ENCODE data around the gene SPNS3. TPM values are rescaled to one million over a fixed set of nuclear protein-coding genes. Genes with fewer than 3 reads are reported as not detected.

Gene SPNS3
- polyA plus RNA-seq, 1 donor from 2014 or later, result not detected

DNA sequence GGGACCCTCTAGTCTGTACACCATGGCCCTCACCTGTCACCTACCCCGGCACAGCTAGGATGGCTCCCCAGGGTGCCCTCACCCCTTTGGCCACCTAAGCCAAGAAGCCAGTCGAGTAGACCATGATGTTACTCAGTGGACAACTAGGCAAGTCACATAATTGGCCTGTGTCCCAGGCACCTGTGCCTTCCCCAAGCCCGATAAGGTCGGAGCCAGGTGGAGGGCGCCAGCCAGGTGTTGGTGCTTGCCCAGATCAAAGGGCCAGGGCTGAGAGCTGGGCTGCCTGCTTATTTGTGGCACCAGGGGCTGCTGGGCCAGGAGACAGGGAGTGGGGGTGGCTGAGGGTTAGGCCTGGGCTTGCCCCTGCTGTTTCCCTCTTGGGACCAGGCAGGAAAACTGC, 81.8 kb downstream of the SPNS3 start:
- no peaks in the 10 kb centered on the region for H3K9me3 ChIP-seq (ENCODE audit: low read length)
- H3K27ac ChIP-seq (ENCODE audit: low read length), result no peak overlapping the region
- H3K79me2 ChIP-seq (replicated peaks; ENCODE audit: insufficient read depth, low read length), result no peaks in the 10 kb centered on the region
- H3K4me3 ChIP-seq (ENCODE audit: low read length), result no peak overlapping the region
- H3K27me3 ChIP-seq (ENCODE audit: insufficient read depth, low read depth, low read length), result no peaks in the 10 kb centered on the region
- H4K20me1 ChIP-seq (ENCODE audit: insufficient read depth), result no peaks in the 10 kb centered on the region
- TF ChIP-seq TAF1 (IDR thresholded peaks at IDR 0.05; ENCODE audit: low read depth) (no peak), EP300 (conservative IDR thresholded peaks at IDR 0.05; ENCODE audit: poor library complexity, severe bottlenecking) (no peak), EZH2 (IDR thresholded peaks at IDR 0.05; ENCODE audit: borderline replicate concordance, insufficient read depth, low read length, poor library complexity, severe bottlenecking) (no peak), MXI1 (conservative IDR thresholded peaks at IDR 0.05; ENCODE audit: poor library complexity, severe bottlenecking) (no peak), RAD21 (conservative IDR thresholded peaks at IDR 0.05) (no peak), SMC3 (conservative IDR thresholded peaks at IDR 0.05; ENCODE audit: poor library complexity) (no peak), POLR2AphosphoS5 (IDR thresholded peaks at IDR 0.05) (no peak), CTCF (IDR thresholded peaks at IDR 0.05; ENCODE audit: poor library complexity, severe bottlenecking) (no peak)
- TF ChIP-seq, protein P1, sequence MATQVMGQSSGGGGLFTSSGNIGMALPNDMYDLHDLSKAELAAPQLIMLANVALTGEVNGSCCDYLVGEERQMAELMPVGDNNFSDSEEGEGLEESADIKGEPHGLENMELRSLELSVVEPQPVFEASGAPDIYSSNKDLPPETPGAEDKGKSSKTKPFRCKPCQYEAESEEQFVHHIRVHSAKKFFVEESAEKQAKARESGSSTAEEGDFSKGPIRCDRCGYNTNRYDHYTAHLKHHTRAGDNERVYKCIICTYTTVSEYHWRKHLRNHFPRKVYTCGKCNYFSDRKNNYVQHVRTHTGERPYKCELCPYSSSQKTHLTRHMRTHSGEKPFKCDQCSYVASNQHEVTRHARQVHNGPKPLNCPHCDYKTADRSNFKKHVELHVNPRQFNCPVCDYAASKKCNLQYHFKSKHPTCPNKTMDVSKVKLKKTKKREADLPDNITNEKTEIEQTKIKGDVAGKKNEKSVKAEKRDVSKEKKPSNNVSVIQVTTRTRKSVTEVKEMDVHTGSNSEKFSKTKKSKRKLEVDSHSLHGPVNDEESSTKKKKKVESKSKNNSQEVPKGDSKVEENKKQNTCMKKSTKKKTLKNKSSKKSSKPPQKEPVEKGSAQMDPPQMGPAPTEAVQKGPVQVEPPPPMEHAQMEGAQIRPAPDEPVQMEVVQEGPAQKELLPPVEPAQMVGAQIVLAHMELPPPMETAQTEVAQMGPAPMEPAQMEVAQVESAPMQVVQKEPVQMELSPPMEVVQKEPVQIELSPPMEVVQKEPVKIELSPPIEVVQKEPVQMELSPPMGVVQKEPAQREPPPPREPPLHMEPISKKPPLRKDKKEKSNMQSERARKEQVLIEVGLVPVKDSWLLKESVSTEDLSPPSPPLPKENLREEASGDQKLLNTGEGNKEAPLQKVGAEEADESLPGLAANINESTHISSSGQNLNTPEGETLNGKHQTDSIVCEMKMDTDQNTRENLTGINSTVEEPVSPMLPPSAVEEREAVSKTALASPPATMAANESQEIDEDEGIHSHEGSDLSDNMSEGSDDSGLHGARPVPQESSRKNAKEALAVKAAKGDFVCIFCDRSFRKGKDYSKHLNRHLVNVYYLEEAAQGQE (IDR thresholded peaks at IDR 0.05; ENCODE audit: borderline replicate concordance), result no peak
- H3F3A ChIP-seq (ENCODE audit: insufficient read depth, low read length, poor library complexity, severe bottlenecking), result no peaks in the 10 kb centered on the region
- H3K9me2 ChIP-seq (ENCODE audit: insufficient read depth, low read length), result no peaks in the 10 kb centered on the region
- H2AFZ ChIP-seq (ENCODE audit: low read depth, low read length), result no peak overlapping the region
- no peak overlapping the region for H3K4me2 ChIP-seq (ENCODE audit: low read length)
- H3K36me3 ChIP-seq (ENCODE audit: insufficient read depth, low read length), result no peaks in the 10 kb centered on the region
- H3K9ac ChIP-seq (ENCODE audit: low read length), result no peak overlapping the region

DNA sequence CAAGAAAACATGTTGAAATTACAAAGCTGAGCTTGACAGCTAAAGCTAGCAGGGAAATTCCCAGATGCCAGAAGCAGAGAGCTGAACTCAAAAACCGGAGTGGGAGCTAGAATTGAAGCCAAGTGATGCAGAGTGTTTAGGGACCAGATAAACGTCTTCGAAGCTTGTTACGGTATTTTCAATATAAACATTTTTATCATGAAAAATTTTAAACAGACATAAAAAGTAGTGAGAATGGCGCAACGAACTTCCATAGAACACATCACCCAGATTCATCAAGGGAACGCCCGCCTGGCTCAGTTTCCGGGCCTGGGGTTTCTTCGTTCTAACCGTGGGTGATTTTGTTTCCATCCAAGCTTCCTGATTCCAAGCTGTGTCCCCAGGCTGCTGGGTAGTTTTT, 83.0 kb downstream of the SPNS3 start:
- Histone ChIP-seq H3K79me2 (replicated peaks; ENCODE audit: insufficient read depth, low read length) (no peaks in the 10 kb centered on the region), H3K27ac (ENCODE audit: low read length) (no peak overlapping the region), H3K4me3 (ENCODE audit: low read length) (no peak overlapping the region), H2AFZ (ENCODE audit: low read depth, low read length) (no peak overlapping the region), H3K36me3 (ENCODE audit: insufficient read depth, low read length) (no peaks in the 10 kb centered on the region), H3K4me2 (ENCODE audit: low read length) (no peak overlapping the region), H3K9me3 (ENCODE audit: low read length) (no peaks in the 10 kb centered on the region), H4K20me1 (ENCODE audit: insufficient read depth) (no peaks in the 10 kb centered on the region), H3K27me3 (ENCODE audit: insufficient read depth, low read depth, low read length) (no peaks in the 10 kb centered on the region), H3K9ac (ENCODE audit: low read length) (no peak overlapping the region), H3K9me2 (ENCODE audit: insufficient read depth, low read length) (no peaks in the 10 kb centered on the region), H3F3A (ENCODE audit: insufficient read depth, low read length, poor library complexity, severe bottlenecking) (no peaks in the 10 kb centered on the region)
- no peak for TF ChIP-seq RAD21 (conservative IDR thresholded peaks at IDR 0.05)

DNA sequence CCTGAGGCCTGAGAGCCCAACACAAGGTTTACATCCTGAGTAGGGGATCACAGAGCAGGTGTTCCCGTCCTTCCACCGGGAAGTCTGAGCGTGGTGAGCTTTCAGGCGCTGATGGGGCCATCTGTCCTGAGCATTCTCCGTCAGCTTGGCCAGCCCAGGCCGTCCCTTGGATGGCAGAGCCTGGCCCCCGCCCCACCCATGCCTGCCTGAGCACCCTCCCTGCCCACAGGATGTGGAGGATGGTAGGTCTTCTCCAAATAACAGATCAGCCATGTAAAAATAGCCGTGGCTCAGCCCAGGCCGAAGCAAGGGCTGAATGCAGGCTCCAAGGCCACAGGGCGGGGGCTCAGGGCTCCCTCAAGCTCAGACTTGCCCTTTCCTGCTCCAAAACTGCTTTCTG, 85.2 kb downstream of the SPNS3 start:
- no peaks in the 10 kb centered on the region for H3K79me2 ChIP-seq (replicated peaks; ENCODE audit: insufficient read depth, low read length)
- H3F3A ChIP-seq (ENCODE audit: insufficient read depth, low read length, poor library complexity, severe bottlenecking), result no peaks in the 10 kb centered on the region
- no peak overlapping the region for H3K9ac ChIP-seq (ENCODE audit: low read length)
- TF ChIP-seq, protein P1 (IDR thresholded peaks at IDR 0.05; ENCODE audit: borderline replicate concordance), result no peak
- TF ChIP-seq TAF1 (IDR thresholded peaks at IDR 0.05; ENCODE audit: low read depth), result no peak
- TF ChIP-seq SMC3 (conservative IDR thresholded peaks at IDR 0.05; ENCODE audit: poor library complexity), result no peak
- no peak for TF ChIP-seq EP300 (conservative IDR thresholded peaks at IDR 0.05; ENCODE audit: poor library complexity, severe bottlenecking)
- TF ChIP-seq CTCF (IDR thresholded peaks at IDR 0.05; ENCODE audit: poor library complexity, severe bottlenecking), result no peak
- no peak for TF ChIP-seq MXI1 (conservative IDR thresholded peaks at IDR 0.05; ENCODE audit: poor library complexity, severe bottlenecking)
- TF ChIP-seq POLR2AphosphoS5 (IDR thresholded peaks at IDR 0.05), result no peak
- TF ChIP-seq RAD21 (conservative IDR thresholded peaks at IDR 0.05), result no peak
- no peak for TF ChIP-seq EZH2 (IDR thresholded peaks at IDR 0.05; ENCODE audit: borderline replicate concordance, insufficient read depth, low read length, poor library complexity, severe bottlenecking)
- H2AFZ ChIP-seq (ENCODE audit: low read depth, low read length), result no peak overlapping the region
- H4K20me1 ChIP-seq (ENCODE audit: insufficient read depth), result no peaks in the 10 kb centered on the region
- H3K27me3 ChIP-seq (ENCODE audit: insufficient read depth, low read depth, low read length), result no peaks in the 10 kb centered on the region
- H3K4me3 ChIP-seq (ENCODE audit: low read length), result no peak overlapping the region
- no peaks in the 10 kb centered on the region for H3K36me3 ChIP-seq (ENCODE audit: insufficient read depth, low read length)
- H3K4me2 ChIP-seq (ENCODE audit: low read length), result no peak overlapping the region
- H3K9me3 ChIP-seq (ENCODE audit: low read length), result no peaks in the 10 kb centered on the region
- H3K27ac ChIP-seq (ENCODE audit: low read length), result no peak overlapping the region
- no peaks in the 10 kb centered on the region for H3K9me2 ChIP-seq (ENCODE audit: insufficient read depth, low read length)
